Neural progenitor cell (in vitro differentiated cells): ENCODE measurements around the gene PCDHGB6.
"Not testable (repeated sequence)": the region's sequence is repeated elsewhere in the genome, so short reads cannot be mapped to it uniquely, and the experiment has no call there.

Experiments used
- CTCF ChIP-seq: fragments of 200-600 bp; sonication (generic); IDR thresholded peaks from 2 replicates; pipeline ENCODE4 v1.5.1; 2017; ENCODE audit warnings: antibody characterized with exemption, mild to moderate bottlenecking
- EZH2 ChIP-seq: fragments of 200-600 bp; sonication (generic); IDR thresholded peaks from 2 replicates; pipeline ENCODE4 v1.6.1; 2017; ENCODE audit warnings: antibody characterized with exemption, mild to moderate bottlenecking, moderate library complexity
- EZH2phosphoT487 ChIP-seq: fragments of 200-600 bp; sonication (generic); IDR thresholded peaks from 2 replicates; pipeline ENCODE4 v1.6.1; 2017; ENCODE audit warnings: antibody characterized with exemption

GRCh38 chr5:141432726-141433125 lies 24.9 kb downstream of the PCDHGB6 start:
- TF ChIP-seq CTCF, EZH2phosphoT487, EZH2: not testable (repeated sequence)
